ENCODE data around the gene ATXN1.

ATXN1 gene

GRCh38 chr6:16498957-16499356 lies 262.3 kb downstream of the ATXN1 start:
- no peak overlapping the region for H3K27ac ChIP-seq (ENCODE audit: poor library complexity, severe bottlenecking)
- no peak overlapping the region for H3K4me3 ChIP-seq (ENCODE audit: severe bottlenecking)
- TF ChIP-seq, protein P1, sequence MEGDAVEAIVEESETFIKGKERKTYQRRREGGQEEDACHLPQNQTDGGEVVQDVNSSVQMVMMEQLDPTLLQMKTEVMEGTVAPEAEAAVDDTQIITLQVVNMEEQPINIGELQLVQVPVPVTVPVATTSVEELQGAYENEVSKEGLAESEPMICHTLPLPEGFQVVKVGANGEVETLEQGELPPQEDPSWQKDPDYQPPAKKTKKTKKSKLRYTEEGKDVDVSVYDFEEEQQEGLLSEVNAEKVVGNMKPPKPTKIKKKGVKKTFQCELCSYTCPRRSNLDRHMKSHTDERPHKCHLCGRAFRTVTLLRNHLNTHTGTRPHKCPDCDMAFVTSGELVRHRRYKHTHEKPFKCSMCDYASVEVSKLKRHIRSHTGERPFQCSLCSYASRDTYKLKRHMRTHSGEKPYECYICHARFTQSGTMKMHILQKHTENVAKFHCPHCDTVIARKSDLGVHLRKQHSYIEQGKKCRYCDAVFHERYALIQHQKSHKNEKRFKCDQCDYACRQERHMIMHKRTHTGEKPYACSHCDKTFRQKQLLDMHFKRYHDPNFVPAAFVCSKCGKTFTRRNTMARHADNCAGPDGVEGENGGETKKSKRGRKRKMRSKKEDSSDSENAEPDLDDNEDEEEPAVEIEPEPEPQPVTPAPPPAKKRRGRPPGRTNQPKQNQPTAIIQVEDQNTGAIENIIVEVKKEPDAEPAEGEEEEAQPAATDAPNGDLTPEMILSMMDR (IDR thresholded peaks at IDR 0.05; ENCODE audit: poor library complexity, severe bottlenecking) = no peak
- H3K9me3 ChIP-seq (ENCODE audit: severe bottlenecking) = no peaks in the 10 kb centered on the region
- ATAC-seq (ENCODE audit: low read depth) (no peak), DNase-seq (ENCODE audit: low spot score) (no peak)
- H3K4me1 ChIP-seq (ENCODE audit: insufficient read depth, poor library complexity, severe bottlenecking) = peaks cover 8% of the 10 kb centered on the region
- H3K36me3 ChIP-seq (ENCODE audit: low read depth) = no peaks in the 10 kb centered on the region
- no peaks in the 10 kb centered on the region for H3K27me3 ChIP-seq (ENCODE audit: insufficient read depth, poor library complexity, severe bottlenecking)

GRCh38 chr6:16498237-16498636 lies 263.0 kb downstream of the ATXN1 start:
- Histone ChIP-seq H3K27ac (ENCODE audit: poor library complexity, severe bottlenecking) (no peak overlapping the region), H3K36me3 (ENCODE audit: low read depth) (no peaks in the 10 kb centered on the region), H3K27me3 (ENCODE audit: insufficient read depth, poor library complexity, severe bottlenecking) (no peaks in the 10 kb centered on the region), H3K4me1 (ENCODE audit: insufficient read depth, poor library complexity, severe bottlenecking) (peaks cover 8% of the 10 kb centered on the region), H3K4me3 (ENCODE audit: severe bottlenecking) (no peak overlapping the region), H3K9me3 (ENCODE audit: severe bottlenecking) (no peaks in the 10 kb centered on the region)
- DNase-seq (ENCODE audit: low spot score) (no peak), ATAC-seq (ENCODE audit: low read depth) (peak; percentile 96)
- TF ChIP-seq, protein P1 (IDR thresholded peaks at IDR 0.05; ENCODE audit: poor library complexity, severe bottlenecking) = no peak

- TF ChIP-seq, protein P1 (IDR thresholded peaks at IDR 0.05; ENCODE audit: poor library complexity, severe bottlenecking) = no peak
- Histone ChIP-seq H3K27ac (ENCODE audit: poor library complexity, severe bottlenecking) (no peak overlapping the region), H3K4me3 (ENCODE audit: severe bottlenecking) (no peak overlapping the region), H3K4me1 (ENCODE audit: insufficient read depth, poor library complexity, severe bottlenecking) (peaks cover 8% of the 10 kb centered on the region), H3K9me3 (ENCODE audit: severe bottlenecking) (no peaks in the 10 kb centered on the region), H3K36me3 (ENCODE audit: low read depth) (no peaks in the 10 kb centered on the region), H3K27me3 (ENCODE audit: insufficient read depth, poor library complexity, severe bottlenecking) (no peaks in the 10 kb centered on the region)
- ATAC-seq (ENCODE audit: low read depth) (no peak), DNase-seq (ENCODE audit: low spot score) (no peak)
Observed at GRCh38 chr6:16496991-16497801, 264.1 kb downstream of the ATXN1 start.

GRCh38 chr6:16496210-16496609 lies 265.1 kb downstream of the ATXN1 start:
- DNase-seq (ENCODE audit: low spot score) = no peak
- H3K27ac ChIP-seq (ENCODE audit: poor library complexity, severe bottlenecking) = no peak overlapping the region
- no peak for ATAC-seq (ENCODE audit: low read depth)
- H3K36me3 ChIP-seq (ENCODE audit: low read depth) = no peaks in the 10 kb centered on the region
- H3K4me3 ChIP-seq (ENCODE audit: severe bottlenecking) = no peak overlapping the region
- H3K4me1 ChIP-seq (ENCODE audit: insufficient read depth, poor library complexity, severe bottlenecking) = peaks cover 8% of the 10 kb centered on the region
- TF ChIP-seq, protein P1 (IDR thresholded peaks at IDR 0.05; ENCODE audit: poor library complexity, severe bottlenecking) = no peak
- no peaks in the 10 kb centered on the region for H3K9me3 ChIP-seq (ENCODE audit: severe bottlenecking)
- no peaks in the 10 kb centered on the region for H3K27me3 ChIP-seq (ENCODE audit: insufficient read depth, poor library complexity, severe bottlenecking)

- Histone ChIP-seq H3K27ac (ENCODE audit: poor library complexity, severe bottlenecking) (no peak overlapping the region), H3K9me3 (ENCODE audit: severe bottlenecking) (no peaks in the 10 kb centered on the region), H3K4me3 (ENCODE audit: severe bottlenecking) (no peak overlapping the region), H3K36me3 (ENCODE audit: low read depth) (no peaks in the 10 kb centered on the region), H3K27me3 (ENCODE audit: insufficient read depth, poor library complexity, severe bottlenecking) (no peaks in the 10 kb centered on the region), H3K4me1 (ENCODE audit: insufficient read depth, poor library complexity, severe bottlenecking) (peaks cover 8% of the 10 kb centered on the region)
- TF ChIP-seq, protein P1 (IDR thresholded peaks at IDR 0.05; ENCODE audit: poor library complexity, severe bottlenecking) = no peak
- ATAC-seq (ENCODE audit: low read depth) (peak; percentile 54; the same call in 1 of the 3 replicates), DNase-seq (ENCODE audit: low spot score) (no peak)
Observed at GRCh38 chr6:16494793-16495192, 266.5 kb downstream of the ATXN1 start.

All from RWPE2 (cell line).